HG03575 (cell line): ENCODE measurements around the gene MSL2.
"Not testable (repeated sequence)": the region's sequence is repeated elsewhere in the genome, so short reads cannot be mapped to it uniquely, and the experiment has no call there.

Experiments used
- ATAC-seq: cut with Tn5 transposase; IDR thresholded peaks from one replicate; pipeline ENCODE4 v1.9.1; 2021; ENCODE audit not compliant: unreplicated experiment, insufficient number of reproducible peaks, low FRiP score; ENCODE audit errors: extremely low read depth

The MSL2 gene

DNA sequence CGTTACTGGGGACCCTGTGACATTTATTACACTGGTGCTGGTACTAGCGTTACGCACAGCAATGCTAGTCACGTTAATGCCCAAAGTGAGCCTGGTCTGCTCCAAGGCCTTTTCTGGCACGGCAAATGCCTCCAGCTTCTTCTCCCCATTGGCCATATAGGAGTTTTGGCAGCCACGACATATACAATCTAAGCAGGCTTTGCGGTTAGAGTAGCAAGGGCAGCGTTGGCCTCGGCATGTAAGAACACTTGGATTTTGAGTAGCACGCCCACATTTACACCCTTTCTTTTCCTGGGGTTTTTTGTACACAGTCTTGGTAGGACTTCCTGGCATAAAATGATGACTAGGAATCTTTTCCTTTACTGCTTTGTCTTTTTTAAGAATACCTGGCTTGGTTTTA is 44.9 kb downstream of the MSL2 start:
- no peak for ATAC-seq

GRCh38 chr3:136149667-136150066 is 46.5 kb downstream of the MSL2 start:
- ATAC-seq: no peak

DNA sequence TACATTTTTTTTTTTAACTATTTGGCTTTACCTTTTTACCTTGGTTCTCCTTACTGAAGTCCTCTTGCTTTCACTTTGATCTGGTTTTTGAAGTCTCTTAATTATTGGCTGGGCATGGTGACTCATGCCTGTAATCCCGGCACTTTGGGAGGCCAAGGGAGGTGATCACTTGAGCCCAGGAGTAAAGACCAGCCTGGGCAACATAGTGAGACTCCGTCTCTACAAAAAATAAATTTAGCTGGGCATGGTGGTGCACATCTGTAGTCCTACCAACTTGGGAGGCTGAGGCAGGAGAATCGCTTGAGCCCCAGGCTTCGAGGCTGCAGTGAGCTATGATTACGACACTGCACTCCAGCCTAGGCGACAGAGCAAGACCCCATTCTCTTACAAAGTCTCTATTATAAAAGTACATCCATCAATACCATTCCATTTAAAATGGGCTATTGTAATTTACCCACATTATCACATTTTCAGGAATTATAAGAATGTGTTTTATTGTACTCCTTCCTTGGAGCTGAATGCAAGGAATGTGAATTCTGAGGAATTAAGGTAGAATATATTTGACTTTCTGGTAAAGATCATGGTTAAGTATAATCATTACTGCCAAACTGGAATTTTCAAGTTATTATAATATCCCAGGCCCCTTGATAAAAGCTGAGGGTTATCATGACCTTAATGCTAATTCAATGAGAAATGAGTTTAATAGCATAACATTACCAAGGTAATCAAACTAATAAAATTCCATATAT is 49.0 kb downstream of the MSL2 start:
- no peak for ATAC-seq

- not testable (repeated sequence) for ATAC-seq
These were observed 51.7 kb downstream of the MSL2 start for GRCh38 chr3:136144397-136144796.

GRCh38 chr3:136142592-136142991 is 53.5 kb downstream of the MSL2 start:
- no peak for ATAC-seq

- ATAC-seq: no peak
These were observed 54.2 kb downstream of the MSL2 start for GRCh38 chr3:136141891-136142290.

- no peak for ATAC-seq
These were observed 54.8 kb downstream of the MSL2 start for GRCh38 chr3:136141291-136141785.

DNA sequence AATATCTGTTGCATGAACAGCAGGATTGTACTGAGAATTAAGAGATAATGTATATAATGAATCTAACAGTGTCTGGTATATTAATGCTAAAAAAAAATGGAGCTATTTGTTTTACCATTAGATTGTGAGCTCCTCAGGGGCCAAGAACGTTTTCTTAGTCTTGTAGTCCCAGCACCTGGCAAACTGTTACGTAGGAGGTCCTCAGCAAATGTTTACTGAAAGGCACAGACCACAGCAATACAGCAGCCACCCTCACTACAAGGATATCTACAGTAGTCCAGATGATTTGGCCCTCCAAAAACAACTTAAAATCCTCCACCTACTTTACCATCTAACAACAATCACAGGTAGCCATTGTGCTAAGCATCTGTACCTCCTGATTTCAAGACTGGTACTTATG is 59.7 kb downstream of the MSL2 start:
- ATAC-seq: no peak

- no peak for ATAC-seq
These were observed 60.9 kb downstream of the MSL2 start for GRCh38 chr3:136135039-136135802.

DNA sequence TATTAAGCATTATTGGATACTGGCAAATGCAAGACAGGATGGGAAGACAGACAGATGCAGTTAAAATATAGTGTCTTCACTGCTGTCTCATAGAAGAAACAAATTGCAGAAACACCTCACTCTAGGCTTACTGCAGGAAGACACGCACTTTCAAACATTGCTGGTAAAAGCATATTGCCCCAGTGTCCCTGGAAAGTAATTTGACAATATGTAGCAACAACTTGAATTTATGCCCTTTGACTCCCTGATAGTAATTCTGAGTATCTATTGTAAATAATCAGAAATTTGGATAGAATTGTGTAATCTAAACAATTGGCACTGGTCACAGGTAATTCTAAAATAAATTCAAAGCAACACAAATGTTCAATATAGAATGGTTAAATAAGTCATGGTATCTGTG is 62.0 kb downstream of the MSL2 start:
- ATAC-seq: no peak

DNA sequence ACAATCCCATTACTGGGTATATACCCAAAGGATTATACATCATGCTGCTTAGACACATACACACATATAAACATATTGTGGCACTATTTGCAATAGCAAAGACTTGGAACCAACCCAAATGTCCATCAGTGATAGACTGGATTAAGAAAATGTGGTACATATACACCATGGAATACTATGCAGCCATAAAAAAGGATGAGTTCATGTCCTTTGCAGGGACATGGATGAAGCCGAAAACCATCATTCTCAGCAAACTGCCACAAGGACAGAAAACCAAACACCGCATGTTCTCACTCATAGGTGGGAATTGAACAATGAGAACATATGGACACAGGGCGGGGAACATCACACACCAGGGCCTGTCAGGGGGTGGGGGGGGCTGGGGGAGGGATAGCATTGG is 64.5 kb downstream of the MSL2 start:
- ATAC-seq: not testable (repeated sequence)

GRCh38 chr3:136122006-136122405 is 74.1 kb downstream of the MSL2 start:
- ATAC-seq: no peak

DNA sequence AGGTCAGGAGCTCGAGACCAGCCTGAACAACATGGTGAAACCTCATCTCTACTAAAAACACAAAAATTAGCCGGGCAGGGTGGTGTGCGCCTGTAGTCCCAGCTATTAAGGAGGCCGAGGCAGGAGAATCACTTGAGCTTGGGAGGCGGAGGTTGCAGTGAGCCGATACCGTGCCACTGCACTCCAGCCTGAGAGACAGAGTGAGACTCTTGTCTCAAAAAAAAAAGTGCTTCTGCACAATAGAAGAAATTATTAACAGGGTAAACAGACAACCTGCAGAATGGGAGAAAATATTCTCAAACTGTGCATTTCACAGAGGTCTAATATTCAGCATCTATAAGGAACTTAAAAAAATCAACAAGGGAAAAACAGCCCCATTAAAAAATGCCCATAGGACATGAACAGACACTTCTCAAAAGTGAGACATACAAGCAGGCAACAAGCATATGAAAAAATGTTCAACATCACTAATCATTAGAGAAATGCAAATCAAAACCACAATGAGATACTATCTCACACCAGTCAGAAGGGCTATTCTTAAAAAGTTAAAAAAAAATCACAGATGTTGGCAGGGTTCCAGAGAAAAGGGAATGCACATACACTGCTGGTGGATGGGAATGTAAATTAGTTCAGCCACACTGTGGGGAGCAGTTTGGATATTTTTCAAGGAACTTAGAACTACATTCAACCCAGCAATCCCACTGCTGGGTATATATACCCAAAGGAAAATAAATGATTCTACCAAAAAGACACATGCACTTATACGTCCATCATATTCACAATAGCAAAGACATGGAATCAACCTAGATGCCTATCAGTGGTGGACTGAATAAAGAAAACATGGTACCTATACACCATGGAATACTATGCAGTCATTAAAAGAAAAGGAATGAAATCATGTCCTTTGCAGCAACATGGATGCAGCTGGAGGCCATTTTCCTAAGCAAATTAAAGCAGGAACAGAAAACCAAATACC is 75.5 kb downstream of the MSL2 start:
- ATAC-seq: no peak

- ATAC-seq: not testable (repeated sequence)
These were observed 76.4 kb downstream of the MSL2 start for GRCh38 chr3:136119783-136120182.

DNA sequence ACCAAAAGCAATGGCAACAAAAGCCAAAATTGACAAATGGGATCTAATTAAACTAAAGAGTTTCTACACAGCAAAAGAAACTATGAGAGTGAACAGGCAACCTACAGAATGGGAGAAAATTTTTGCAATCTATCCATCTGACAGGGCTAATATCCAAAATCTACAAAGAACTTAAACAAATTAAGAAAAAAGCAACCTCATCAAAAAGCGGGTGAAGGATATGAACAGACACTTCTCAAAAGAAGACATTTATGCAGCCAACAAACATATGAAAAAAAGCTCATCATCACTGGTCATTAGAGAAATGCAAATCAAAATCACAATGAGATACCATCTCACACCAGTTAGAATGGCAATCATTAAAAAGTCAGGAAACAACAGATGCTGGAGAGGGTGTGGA is 76.8 kb downstream of the MSL2 start:
- ATAC-seq: not testable (repeated sequence)

GRCh38 chr3:136114421-136114820 is 81.7 kb downstream of the MSL2 start:
- ATAC-seq: no peak

- no peak for ATAC-seq
These were observed 85.7 kb downstream of the MSL2 start for GRCh38 chr3:136110481-136110880.

- ATAC-seq: peak; percentile 98
These were observed 86.6 kb downstream of the MSL2 start for GRCh38 chr3:136109499-136109898.

- no peak for ATAC-seq
These were observed 90.0 kb downstream of the MSL2 start for GRCh38 chr3:136106101-136106500.
